Measurements from ENCODE around the gene DRC1. TPM values are rescaled to one million over a fixed set of nuclear protein-coding genes. Genes with fewer than 3 reads are reported as not detected.

DRC1 gene
- total RNA-seq, 8 experiments from 2014 or later = 0.43 to 37.1 (median 0.58) TPM; not detected in 3

DNA sequence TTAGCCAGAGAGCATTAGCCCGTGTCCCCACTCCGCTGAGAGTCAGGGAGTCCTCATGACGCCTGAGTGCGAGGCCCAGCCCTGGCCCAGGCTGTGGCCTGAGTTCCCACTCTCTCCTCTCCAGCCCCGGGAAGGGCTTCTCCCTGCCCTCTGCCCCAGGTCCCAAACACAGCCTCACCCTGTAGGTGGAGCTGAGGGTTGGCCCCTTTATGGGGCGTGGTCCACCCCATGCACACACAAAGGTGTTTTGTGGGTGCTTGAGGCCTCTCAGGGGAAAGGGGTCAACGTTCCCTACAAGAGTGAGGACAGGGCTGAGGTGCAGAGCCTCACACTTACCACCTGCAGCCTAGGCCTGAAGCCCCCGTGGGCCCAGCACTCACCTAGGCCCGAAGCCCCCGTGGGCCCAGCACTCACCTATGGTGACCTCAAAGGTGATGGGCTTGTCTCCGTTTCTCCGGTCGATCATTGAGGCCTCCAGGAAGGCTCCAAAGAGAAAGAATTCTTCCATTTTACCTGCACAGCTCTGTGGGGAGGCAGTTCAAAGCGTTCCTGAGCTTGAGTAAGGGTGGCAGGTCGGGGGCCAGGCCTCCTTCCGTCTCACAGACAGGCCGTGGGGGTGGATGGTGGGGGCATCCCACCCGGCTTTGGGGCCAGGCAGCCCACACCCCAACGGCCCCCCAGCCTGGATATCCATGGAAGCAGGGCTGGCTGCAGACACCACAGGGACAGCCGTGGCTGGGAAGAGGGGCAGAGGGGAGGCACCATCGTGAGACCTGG is 78.3 kb downstream of the DRC1 start:
- Histone ChIP-seq H3K27ac (no peak overlapping the region), H3K4me1 (replicated peaks in 1 of 2) (peaks cover 16% of the 10 kb centered on the region in 2 donors), H3K4me3 (no peak overlapping the region)
- no peak for ATAC-seq (replicated peaks in 6 of 8)
- 63 to 94% (median 87%) methylated on average over 1 to 9 of the region's 21 CpGs; no CpG with 5 or more reads in 5 of the 10 experiments for WGBS, 10 experiments
- in situ Hi-C loops (cut with MboI; ENCODE audit: low pct_unique_long_range_greater_than_20kb in 2 of 9, low sequenced_read_pairs in 9 of 9, unreplicated experiment in 9 of 9) = no loop called here

DNA sequence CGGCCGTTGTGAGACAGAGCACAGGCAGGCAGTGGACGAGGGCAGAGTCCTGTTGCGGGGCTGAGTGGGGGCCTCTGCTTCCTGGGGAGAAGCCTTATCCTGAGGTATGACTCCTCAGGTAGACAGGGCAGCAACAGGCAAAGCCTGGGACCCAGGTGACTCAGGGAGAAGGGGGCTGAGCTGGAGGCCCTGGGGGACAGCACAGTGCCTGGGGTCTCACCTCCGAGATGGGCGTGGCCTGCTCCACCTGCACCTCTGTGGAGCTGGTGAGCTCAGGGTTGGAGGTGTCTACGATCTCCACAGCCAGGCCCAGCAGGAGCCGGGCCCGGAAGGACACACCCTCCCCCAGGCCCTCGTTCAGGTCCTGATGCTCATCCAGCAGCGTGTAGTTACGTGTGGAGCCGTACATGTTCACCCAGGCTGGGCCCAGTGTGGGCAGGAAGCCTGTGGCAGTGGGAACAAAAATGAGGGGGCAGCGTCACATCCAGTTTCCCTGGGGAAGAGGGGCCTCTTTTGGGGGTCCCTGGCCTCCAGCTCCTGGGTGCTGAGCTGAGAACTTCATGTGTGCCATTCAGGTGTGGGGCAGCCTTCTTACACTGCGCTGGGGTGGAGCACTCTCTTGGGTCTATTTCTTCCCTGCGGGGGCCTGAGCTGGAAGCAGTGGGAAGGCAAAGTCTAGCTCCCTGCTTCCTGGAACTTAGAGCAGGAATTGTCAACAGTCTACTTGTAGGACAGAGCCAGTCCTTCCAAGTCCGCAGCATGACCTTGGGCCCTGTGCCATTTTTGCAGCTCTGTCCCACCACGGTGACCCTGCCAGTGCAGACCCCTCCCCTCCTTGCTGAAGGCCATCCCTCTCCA is 79.1 kb downstream of the DRC1 start:
- in situ Hi-C loops (cut with MboI; ENCODE audit: low pct_unique_long_range_greater_than_20kb in 2 of 9, low sequenced_read_pairs in 9 of 9, unreplicated experiment in 9 of 9) = no loop called here
- WGBS, 10 experiments = 38 to 90% (median 71%) methylated on average over 1 to 7 of the region's 18 CpGs; no CpG with 5 or more reads in 3 of the 10 experiments
- H3K4me1 ChIP-seq (replicated peaks in 1 of 2) = peaks cover 8 to 9% of the 10 kb centered on the region in 2 donors
- ATAC-seq (replicated peaks in 6 of 8) = no peak
- H3K27ac ChIP-seq = no peak overlapping the region
- H3K4me3 ChIP-seq = no peak overlapping the region

DNA sequence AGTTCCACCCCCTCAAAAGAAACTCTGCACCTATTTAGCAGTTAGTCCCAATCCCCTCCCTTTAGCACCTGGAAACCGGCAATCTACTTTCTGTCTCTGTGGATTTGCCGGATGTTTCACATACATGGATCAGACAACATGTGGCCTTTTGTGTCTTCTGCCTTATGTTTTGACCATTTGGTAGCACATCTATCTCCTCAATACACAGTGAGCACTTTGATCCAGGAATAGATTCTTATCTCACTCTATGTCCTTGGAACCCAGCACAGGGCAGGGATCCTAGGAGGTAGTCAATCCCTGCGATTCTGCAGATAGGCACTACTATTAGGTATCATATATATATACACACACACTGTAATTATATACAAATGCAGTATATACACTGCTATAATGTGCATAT is 80.0 kb downstream of the DRC1 start:
- in situ Hi-C loops (cut with MboI; ENCODE audit: low pct_unique_long_range_greater_than_20kb in 2 of 9, low sequenced_read_pairs in 9 of 9, unreplicated experiment in 9 of 9) = no loop called here
- WGBS, 10 experiments = 8 to 100% (median 89%) methylated on average over 1 to 3 of the region's 3 CpGs; no CpG with 5 or more reads in 1 of the 10 experiments
- H3K4me3 ChIP-seq = no peak overlapping the region
- peak in 2 of 8 experiments; percentile 45 to 62 for ATAC-seq (replicated peaks in 6 of 8)
- H3K4me1 ChIP-seq (replicated peaks in 1 of 2) = peaks cover 4% of the 10 kb centered on the region in 2 donors
- H3K27ac ChIP-seq = no peak overlapping the region

DNA sequence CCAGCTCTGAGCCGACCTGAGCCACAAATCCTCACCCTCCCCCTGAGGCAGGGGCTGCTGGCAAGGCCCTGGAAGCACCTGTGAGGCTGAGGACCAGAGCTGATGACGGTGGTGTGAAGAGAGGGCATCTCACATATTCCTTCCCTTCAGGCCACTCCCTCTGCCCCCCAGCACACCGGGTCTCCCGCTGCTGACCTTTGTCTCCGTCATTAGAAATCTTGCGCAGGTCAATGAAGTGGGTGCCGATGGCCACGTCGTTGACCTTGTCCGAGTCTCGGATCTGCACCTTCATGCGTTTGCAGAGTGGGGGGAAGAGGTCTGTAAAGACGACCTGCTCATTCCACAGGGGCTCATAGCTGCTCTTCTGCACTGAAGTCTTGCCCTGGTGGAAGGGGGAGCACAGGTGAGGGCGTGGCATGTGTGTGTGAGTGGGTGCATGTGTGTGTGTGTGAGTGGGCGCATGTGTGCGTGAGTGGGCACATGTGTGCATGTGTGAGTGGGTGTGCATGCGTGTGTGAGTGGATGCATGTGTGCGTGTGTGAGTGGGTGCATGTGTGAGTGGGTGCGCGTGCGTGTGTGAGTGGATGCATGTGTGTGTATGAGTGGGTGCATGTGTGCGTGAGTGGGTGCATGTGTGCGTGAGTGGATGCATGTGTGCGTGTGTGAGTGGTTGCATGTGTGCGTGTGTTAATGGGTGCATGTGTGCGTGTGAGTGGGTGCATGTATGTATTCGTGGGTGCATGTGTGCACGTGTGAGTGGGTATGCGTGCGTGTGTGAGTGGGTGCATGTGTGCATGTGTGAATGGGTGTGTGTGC is 80.7 kb downstream of the DRC1 start:
- Histone ChIP-seq H3K4me3 (no peak overlapping the region), H3K27ac (no peak overlapping the region), H3K4me1 (replicated peaks in 1 of 2) (peaks cover 4% of the 10 kb centered on the region in 2 donors)
- in situ Hi-C loops (cut with MboI; ENCODE audit: low pct_unique_long_range_greater_than_20kb in 2 of 9, low sequenced_read_pairs in 9 of 9, unreplicated experiment in 9 of 9) = no loop called here
- WGBS, 10 experiments = 8 to 100% (median 78%) methylated on average over 1 to 19 of the region's 30 CpGs; no CpG with 5 or more reads in 4 of the 10 experiments
- ATAC-seq (replicated peaks in 6 of 8) = peak in 3 of 8 experiments; percentile 16 to 35 (median 18)

DNA sequence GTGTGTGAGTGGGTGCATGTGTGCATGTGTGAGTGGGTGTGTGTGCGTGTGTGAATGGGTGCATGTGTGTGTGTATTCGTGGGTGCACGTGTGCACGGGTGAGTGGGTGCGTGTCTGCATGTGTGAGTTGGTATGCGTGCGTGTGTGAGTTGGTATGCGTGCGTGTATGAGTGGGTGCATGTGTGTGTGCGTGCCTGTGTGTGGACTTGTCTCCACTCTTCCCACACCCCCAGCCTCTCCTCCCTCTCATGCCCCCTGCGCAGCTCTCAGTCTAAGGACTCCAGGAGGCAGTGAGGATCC is 81.3 kb downstream of the DRC1 start:
- WGBS, 10 experiments = 0 to 100% (median 80%) methylated on average over 1 to 5 of the region's 11 CpGs; no CpG with 5 or more reads in 5 of the 10 experiments
- no peak overlapping the region for H3K27ac ChIP-seq
- ATAC-seq (replicated peaks in 6 of 8) = no peak
- in situ Hi-C loops (cut with MboI; ENCODE audit: low pct_unique_long_range_greater_than_20kb in 2 of 9, low sequenced_read_pairs in 9 of 9, unreplicated experiment in 9 of 9) = no loop called here
- no peak overlapping the region for H3K4me3 ChIP-seq
- H3K4me1 ChIP-seq (replicated peaks in 1 of 2) = peaks cover 4% of the 10 kb centered on the region in 2 donors

DNA sequence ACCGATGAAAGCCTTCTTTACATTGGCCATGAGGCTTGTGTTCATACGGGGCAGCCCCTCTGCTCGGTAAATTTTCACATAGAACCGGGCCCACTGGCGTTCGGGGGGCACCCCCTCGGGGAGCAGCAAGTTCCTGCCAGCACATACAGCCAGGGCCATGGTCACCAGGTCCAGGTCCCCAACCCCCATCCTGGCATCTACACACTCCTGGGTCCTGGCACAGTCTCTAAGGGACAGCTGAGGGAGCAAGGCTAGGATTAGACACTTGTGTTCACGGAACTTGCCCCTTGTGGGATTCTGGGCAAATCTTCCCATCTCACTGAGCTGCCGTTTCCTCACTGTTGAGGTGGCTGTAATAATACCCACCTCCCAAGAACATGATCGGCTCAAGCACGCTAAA is 81.8 kb downstream of the DRC1 start:
- in situ Hi-C loops (cut with MboI; ENCODE audit: low pct_unique_long_range_greater_than_20kb in 2 of 9, low sequenced_read_pairs in 9 of 9, unreplicated experiment in 9 of 9) = no loop called here

DNA sequence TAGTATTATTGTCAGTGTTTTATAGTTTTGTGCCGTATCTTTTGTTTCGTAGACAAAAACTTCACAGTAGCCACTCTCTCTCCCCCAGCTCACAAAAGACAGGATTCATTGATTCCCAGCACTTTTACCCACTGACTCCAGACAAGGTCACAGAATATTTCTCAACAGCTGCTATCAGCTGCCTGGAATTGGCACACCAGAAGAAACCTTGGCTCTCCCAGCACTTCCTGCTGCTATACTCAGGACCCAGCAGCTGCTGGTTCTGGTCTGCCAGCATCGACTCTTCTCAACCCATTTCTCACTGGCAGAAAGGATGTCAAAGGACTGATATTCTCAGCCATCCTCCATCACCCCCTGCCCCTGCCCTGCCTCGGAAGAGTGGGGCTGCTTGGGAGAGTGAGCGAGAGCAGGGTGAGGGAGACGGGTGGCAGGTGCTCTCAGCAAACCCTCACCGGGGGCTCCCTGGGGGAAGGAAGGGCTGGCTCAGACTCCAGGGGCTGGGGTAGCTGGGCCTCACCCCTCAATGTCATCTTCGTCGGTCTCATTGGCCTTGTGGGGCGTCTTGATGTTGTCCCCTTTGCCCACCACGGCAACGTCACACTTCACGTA is 82.3 kb downstream of the DRC1 start:
- no peak overlapping the region for H3K27ac ChIP-seq
- WGBS, 10 experiments = 5 to 94% (median 84%) methylated on average over 1 to 9 of the region's 13 CpGs; no CpG with 5 or more reads in 3 of the 10 experiments
- peaks cover 4% of the 10 kb centered on the region in 2 donors for H3K4me1 ChIP-seq (replicated peaks in 1 of 2)
- no peak overlapping the region for H3K4me3 ChIP-seq
- in situ Hi-C loops (cut with MboI; ENCODE audit: low pct_unique_long_range_greater_than_20kb in 2 of 9, low sequenced_read_pairs in 9 of 9, unreplicated experiment in 9 of 9) = no loop called here
- no peak for ATAC-seq (replicated peaks in 6 of 8)

More for the DNA sequence above, 81.8 kb downstream of the DRC1 start:
- Histone ChIP-seq H3K27ac (no peak overlapping the region), H3K4me3 (no peak overlapping the region), H3K4me1 (replicated peaks in 1 of 2) (peaks cover 4% of the 10 kb centered on the region in 2 donors)
- ATAC-seq (replicated peaks in 6 of 8) = no peak
- 0 to 100% (median 78%) methylated on average over 1 to 5 of the region's 11 CpGs; no CpG with 5 or more reads in 3 of the 10 experiments for WGBS, 10 experiments

DNA sequence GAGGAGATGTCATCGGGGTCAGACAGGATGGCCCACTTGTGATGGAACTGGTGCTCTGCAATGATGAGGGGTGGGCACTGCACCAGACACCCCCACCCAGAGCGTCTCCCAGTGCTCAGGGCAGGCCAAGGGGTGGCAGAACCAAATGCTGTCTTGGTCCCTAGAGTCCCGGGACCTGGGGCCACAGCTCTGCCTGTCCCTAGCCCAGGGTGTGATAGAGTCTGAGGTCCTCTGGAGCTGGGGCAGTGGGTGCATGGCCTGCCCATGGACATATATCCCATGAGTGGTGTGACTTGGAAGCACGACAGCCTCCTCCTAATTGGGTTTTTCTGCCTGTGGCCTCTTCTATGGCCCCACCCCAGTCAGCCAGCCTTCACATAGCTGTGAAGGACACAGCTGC is 82.9 kb downstream of the DRC1 start:
- no peak for ATAC-seq (replicated peaks in 6 of 8)
- in situ Hi-C loops (cut with MboI; ENCODE audit: low pct_unique_long_range_greater_than_20kb in 2 of 9, low sequenced_read_pairs in 9 of 9, unreplicated experiment in 9 of 9) = no loop called here
- 20 to 80% (median 80%) methylated on average over 1 to 2 of the region's 4 CpGs; no CpG with 5 or more reads in 7 of the 10 experiments for WGBS, 10 experiments
- no peak overlapping the region for H3K4me3 ChIP-seq
- H3K4me1 ChIP-seq (replicated peaks in 1 of 2) = peaks cover 4 to 7% of the 10 kb centered on the region in 2 donors
- H3K27ac ChIP-seq = no peak overlapping the region

DNA sequence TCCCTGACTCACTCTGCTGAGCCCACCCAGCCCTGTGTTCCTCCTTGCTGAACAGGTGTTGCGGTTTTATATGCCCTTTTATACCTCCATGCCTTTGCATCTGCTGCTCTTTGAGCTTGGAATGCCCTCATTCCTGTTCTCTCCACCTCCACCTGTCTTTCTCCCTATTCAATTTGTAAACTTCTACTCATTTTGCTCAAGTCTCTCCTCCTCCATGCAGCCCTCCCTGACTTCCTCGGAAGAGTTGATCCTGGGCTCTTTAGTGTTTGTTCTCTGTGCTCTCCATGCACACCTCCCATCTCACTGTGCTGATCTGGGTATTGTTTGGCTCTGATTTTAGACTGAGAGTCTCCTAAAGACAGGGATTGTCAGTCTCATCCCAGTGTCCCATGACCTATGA is 83.4 kb downstream of the DRC1 start:
- ATAC-seq (replicated peaks in 6 of 8) = no peak
- H3K27ac ChIP-seq = no peak overlapping the region
- in situ Hi-C loops (cut with MboI; ENCODE audit: low pct_unique_long_range_greater_than_20kb in 2 of 9, low sequenced_read_pairs in 9 of 9, unreplicated experiment in 9 of 9) = no loop called here
- H3K4me3 ChIP-seq = no peak overlapping the region
- 60 to 100% (median 96%) methylated on average over 1 to 2 of the region's 2 CpGs for WGBS, 10 experiments
- peaks cover 4 to 7% of the 10 kb centered on the region in 2 donors for H3K4me1 ChIP-seq (replicated peaks in 1 of 2)

DNA sequence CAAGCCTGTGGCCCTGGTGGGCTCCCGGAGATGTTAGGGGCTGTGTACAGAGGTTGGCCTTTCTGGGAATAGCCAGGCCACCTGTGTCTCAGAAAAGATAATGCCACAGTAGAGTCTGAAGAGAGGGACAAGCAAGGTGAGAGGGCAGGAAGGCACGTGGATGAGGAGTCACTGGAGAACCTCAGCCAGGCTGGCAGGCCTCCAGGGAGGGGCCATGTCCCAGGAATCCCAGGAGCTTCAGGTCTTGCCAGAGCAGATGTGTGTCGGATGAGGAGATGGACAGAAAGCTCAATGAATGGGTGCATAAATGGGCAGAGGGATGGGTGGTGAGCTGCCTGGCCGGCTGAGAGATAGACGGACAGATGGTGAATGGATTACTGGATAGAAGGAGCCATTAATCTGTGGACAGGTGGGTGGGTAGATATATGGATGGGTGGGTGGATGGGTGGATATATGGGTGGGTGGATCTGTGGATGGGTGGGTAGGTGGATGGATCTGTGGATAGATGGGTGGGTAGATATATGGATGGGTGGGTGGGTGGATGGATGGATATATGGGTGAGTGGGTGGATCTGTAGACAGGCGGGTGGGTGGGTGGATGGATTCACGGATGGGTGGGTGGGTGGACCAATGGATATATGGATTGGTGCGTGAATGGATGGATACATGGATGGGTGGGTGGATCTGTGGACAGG is 84.2 kb downstream of the DRC1 start:
- in situ Hi-C loops (cut with MboI; ENCODE audit: low pct_unique_long_range_greater_than_20kb in 2 of 9, low sequenced_read_pairs in 9 of 9, unreplicated experiment in 9 of 9) = no loop called here
- ATAC-seq (replicated peaks in 6 of 8) = no peak
- no peak overlapping the region for H3K4me3 ChIP-seq
- 33 to 100% (median 65%) methylated on average over 1 to 3 of the region's 8 CpGs; no CpG with 5 or more reads in 6 of the 10 experiments for WGBS, 10 experiments
- peaks cover 4 to 7% of the 10 kb centered on the region in 2 donors for H3K4me1 ChIP-seq (replicated peaks in 1 of 2)
- no peak overlapping the region for H3K27ac ChIP-seq

DNA sequence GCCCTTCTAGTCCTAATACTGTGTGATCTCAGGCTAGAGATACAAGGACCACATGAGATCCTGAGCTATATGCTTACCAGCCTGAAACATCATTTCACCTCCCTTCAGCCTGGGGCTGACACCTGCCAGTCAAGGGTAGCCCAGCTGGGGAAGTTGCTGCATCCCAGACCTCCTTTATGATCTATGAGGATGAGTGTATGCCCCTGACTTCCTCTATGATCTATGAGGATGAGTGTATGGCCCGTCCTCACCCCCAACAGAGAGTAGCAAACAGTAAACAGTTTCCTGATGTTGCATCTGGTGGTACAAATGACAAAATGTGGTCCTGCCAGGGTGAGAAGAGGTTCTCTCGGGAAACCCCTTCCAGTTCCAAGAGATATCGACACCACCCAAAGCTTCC is 85.1 kb downstream of the DRC1 start:
- Histone ChIP-seq H3K27ac (no peak overlapping the region), H3K4me3 (no peak overlapping the region), H3K4me1 (replicated peaks in 1 of 2) (peaks cover 4 to 7% of the 10 kb centered on the region in 2 donors)
- in situ Hi-C loops (cut with MboI; ENCODE audit: low pct_unique_long_range_greater_than_20kb in 2 of 9, low sequenced_read_pairs in 9 of 9, unreplicated experiment in 9 of 9) = no loop called here
- WGBS, 10 experiments = 20 to 100% (median 85%) methylated on average over 1 to 3 of the region's 3 CpGs; no CpG with 5 or more reads in 3 of the 10 experiments
- ATAC-seq (replicated peaks in 6 of 8) = no peak

DNA sequence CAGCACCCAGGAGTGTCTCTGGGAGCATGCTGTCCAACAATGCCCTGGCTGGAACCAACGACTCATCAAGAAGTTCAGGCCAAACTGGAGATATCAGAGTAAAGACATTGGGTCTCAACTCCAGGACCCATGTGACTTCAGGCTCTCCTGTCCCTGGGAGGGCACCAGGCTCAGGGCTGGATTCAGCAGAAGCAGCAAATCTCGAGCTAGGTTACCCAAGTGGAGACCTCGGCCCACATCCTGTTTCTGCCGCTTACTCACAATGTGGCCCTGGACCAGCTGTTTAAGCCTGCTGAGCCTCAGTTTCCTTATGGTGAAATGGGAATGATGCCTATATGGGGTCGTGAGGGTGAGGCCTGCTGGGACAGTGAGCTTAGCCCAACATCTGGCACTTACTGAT is 85.5 kb downstream of the DRC1 start:
- 17 to 89% (median 71%) methylated on average over 1 to 4 of the region's 5 CpGs; no CpG with 5 or more reads in 3 of the 10 experiments for WGBS, 10 experiments
- Histone ChIP-seq H3K27ac (no peak overlapping the region), H3K4me1 (replicated peaks in 1 of 2) (peaks cover 4 to 7% of the 10 kb centered on the region in 2 donors), H3K4me3 (no peak overlapping the region)
- in situ Hi-C loops (cut with MboI; ENCODE audit: low pct_unique_long_range_greater_than_20kb in 2 of 9, low sequenced_read_pairs in 9 of 9, unreplicated experiment in 9 of 9) = no loop called here
- ATAC-seq (replicated peaks in 6 of 8) = no peak
